ENCODE data around the gene CAMTA1.
"Not testable (repeated sequence)": the region's sequence is repeated elsewhere in the genome, so short reads cannot be mapped to it uniquely, and the experiment has no call there.

Gene CAMTA1

GRCh38 chr1:7783826-7784491, 998.7 kb downstream of the CAMTA1 start, which contains the start of gene PER3:
Gene PER3 (plus strand): TSS chr1:7784291. CDS start chr1:7784878, 587 bp downstream.
- DNase-seq = peak; percentile 94

DNA sequence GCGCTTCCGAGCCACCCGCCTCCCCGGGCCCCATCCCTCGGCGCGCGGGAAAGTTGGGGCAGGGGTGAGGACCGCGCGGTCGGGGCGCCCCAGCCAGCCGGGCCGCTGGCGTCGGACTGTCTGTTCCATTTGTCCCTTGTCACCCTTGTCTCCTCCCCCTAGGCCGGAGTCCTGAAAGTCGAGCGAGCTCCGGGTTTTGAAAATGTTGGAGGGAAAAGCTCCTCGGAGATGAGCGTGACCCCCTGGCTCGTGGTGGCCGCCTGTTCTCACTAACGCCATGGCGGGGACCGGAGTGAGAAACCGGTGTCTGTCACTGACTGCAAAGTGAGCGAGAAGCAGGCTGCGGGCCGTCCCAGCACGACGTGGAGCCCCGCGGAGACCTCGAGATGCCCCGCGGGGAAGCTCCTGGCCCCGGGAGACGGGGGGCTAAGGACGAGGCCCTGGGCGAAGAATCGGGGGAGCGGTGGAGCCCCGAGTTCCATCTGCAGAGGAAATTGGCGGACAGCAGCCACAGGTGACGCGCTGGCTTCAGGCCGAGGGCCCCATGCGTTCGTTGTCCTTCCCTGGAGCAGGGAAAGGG, 999.3 kb downstream of the CAMTA1 start:
- no peak for DNase-seq

- no peak for DNase-seq
These were observed 999.9 kb downstream of the CAMTA1 start for GRCh38 chr1:7785108-7785507.

GRCh38 chr1:7786795-7787194, 1001.5 kb downstream of the CAMTA1 start:
- no peak for DNase-seq

GRCh38 chr1:7789828-7790227, 1004.6 kb downstream of the CAMTA1 start:
- no peak for DNase-seq

DNA sequence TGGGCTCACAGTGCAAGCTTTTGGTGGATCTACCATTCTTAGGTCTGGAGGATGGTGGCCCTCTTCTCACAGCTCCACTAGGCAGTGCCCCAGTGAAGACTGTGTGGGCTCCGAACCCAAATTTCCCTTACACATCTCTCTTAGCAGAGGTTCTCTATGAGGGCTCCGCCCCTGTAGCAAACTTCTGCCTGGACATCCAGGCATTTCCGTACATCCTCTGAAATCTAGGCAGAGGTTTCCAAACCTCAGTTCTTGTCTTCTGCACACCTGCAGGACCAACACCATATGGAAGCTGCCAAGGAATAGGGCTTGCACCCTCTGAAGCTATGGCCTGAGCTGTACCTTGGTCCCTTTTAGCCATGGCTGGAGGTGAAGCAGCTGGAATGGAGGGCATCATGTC, 1005.8 kb downstream of the CAMTA1 start:
- not testable (repeated sequence) for DNase-seq

DNA sequence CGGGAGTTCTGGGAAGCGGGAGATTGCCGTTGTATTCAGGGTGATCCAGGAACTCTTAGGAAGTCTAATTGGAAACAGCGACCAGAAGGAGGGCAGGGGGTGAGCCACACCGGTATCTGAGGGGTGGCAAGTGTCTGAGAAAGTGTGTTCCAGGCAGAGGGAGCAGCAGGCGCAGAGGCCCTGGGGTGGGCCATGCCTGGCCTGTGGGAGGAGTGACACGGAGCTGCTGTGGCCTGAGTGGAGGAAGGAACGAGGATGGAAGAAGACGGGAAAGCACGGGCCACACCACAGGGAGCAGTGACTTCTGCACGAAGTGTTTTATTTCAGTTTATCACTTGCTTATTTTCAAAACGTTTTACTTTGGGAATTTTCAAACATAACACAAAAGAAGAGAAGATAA, 1010.2 kb downstream of the CAMTA1 start:
- no peak for DNase-seq

DNA sequence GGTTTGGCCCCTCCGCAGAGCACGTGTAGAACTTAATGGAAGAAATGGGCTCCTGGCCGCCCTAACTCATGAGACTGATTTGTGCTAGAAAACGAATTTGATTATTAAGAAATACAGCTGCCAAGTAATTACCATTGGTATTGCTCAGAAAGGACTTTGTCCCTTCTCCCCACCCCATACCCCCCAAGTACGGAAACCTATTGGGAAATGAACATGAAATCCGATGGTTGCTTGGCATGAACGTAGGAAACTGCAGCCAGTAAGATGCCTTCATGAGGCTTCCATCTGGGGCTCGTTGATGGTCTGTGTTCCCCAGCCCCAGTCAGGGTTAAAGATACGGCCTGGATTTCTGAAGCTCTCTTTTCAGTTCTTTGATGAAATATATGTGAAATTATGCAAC, 1020.2 kb downstream of the CAMTA1 start:
- DNase-seq = no peak

- no peak for DNase-seq
These were observed 1023.1 kb downstream of the CAMTA1 start for GRCh38 chr1:7808253-7808844.

- DNase-seq = no peak
These were observed 1024.5 kb downstream of the CAMTA1 start for GRCh38 chr1:7809742-7810141.

GRCh38 chr1:7810395-7810794, 1025.1 kb downstream of the CAMTA1 start:
- peak; percentile 79 for DNase-seq

GRCh38 chr1:7811476-7811875, 1026.2 kb downstream of the CAMTA1 start:
- DNase-seq = no peak

DNA sequence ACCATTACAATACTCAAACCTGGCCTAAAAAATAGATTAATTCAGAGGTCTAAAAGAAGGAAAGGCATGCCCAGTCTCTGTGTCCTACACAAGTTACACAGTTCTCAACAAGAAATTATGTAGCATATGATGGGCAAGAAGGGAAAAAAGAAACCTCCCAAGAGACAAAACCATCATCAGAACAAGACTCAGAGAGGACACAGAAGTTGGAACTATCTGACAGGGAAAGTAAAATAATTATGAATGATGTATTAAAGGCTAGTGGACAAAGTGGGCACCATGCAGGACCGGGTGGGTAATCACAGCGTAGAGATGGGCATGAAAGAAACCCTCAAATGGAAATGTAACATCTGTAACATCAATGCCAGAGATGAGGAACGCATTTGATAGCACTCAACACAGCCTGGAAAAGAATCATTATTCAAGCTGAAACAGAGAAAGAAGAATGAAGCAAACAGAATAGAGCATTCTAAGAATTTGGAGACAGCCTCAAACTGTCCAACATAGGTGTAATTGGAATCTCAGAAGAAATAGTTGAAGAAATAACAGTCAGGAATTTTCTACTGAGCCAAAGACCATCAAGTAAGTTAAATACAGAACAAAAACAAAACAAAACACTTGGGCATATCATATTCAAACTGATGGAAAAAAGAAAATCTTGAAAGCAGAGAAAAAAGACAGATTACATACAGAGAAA, 1028.6 kb downstream of the CAMTA1 start:
- no peak for DNase-seq
